B cell (primary cell): ENCODE measurements around the gene GLT1D1.

Source experiments
- EZH2 ChIP-seq: IDR thresholded peaks from 2 replicates; pipeline ENCODE4 v1.6.1; 2012; ENCODE audit warnings: borderline replicate concordance, low read depth, mild to moderate bottlenecking, moderate library complexity, low read length; ENCODE audit not compliant: insufficient read depth, poor library complexity, severe bottlenecking
- TF ChIP-seq, protein P1 (sequence below): fragments of 200-600 bp; IDR thresholded peaks from one replicate; pipeline ENCODE4 v1.8.0; 2022; ENCODE audit warnings: antibody characterized with exemption, mild to moderate bottlenecking

GRCh38 chr12:128918481-128919260 is 65.4 kb downstream of the GLT1D1 start:
- TF ChIP-seq EZH2 = no peak
- TF ChIP-seq, protein P1, sequence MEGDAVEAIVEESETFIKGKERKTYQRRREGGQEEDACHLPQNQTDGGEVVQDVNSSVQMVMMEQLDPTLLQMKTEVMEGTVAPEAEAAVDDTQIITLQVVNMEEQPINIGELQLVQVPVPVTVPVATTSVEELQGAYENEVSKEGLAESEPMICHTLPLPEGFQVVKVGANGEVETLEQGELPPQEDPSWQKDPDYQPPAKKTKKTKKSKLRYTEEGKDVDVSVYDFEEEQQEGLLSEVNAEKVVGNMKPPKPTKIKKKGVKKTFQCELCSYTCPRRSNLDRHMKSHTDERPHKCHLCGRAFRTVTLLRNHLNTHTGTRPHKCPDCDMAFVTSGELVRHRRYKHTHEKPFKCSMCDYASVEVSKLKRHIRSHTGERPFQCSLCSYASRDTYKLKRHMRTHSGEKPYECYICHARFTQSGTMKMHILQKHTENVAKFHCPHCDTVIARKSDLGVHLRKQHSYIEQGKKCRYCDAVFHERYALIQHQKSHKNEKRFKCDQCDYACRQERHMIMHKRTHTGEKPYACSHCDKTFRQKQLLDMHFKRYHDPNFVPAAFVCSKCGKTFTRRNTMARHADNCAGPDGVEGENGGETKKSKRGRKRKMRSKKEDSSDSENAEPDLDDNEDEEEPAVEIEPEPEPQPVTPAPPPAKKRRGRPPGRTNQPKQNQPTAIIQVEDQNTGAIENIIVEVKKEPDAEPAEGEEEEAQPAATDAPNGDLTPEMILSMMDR = no peak
